ENCODE results near the gene ZNF423. TPM values are rescaled to one million over a fixed set of nuclear protein-coding genes. Genes with fewer than 3 reads are reported as not detected.

Gene ZNF423
- polyA plus RNA-seq, 1 of the 3 experiments (the other 2 are of a cell fraction) = 1.2 TPM

GRCh38 chr16:49485663-49486062 is 370.2 kb downstream of the ZNF423 start:
- H3K4me1 ChIP-seq (ENCODE audit: control insufficient read depth in 1 of 2, insufficient read depth in 2 of 2, low read depth in 1 of 2, low read length in 1 of 2) = peaks cover 0 to 3% of the 10 kb centered on the region in 2 experiments; a peak in 1 of 4 replicates
- H3K79me2 ChIP-seq (ENCODE audit: insufficient read depth) = no peaks in the 10 kb centered on the region
- no peaks in the 10 kb centered on the region for H3K9me2 ChIP-seq
- no peaks in the 10 kb centered on the region for H3K9me3 ChIP-seq
- POLR2A ChIA-PET = no interaction called here
- H3K9ac ChIP-seq = no peak overlapping the region
- no peaks in the 10 kb centered on the region for H4K20me1 ChIP-seq (ENCODE audit: insufficient read depth)
- no peak overlapping the region for H3K27ac ChIP-seq (ENCODE audit: low read depth in 2 of 2, low read length in 1 of 2)
- H2AFZ ChIP-seq (ENCODE audit: low read depth) = no peak overlapping the region
- H3F3A ChIP-seq (replicated peaks; ENCODE audit: insufficient read depth) = no peaks in the 10 kb centered on the region
- no peak for DNase-seq
- no peaks in the 10 kb centered on the region for H3K27me3 ChIP-seq (ENCODE audit: insufficient read depth)
- TF ChIP-seq NRF1 (IDR thresholded peaks at IDR 0.05; ENCODE audit: low read depth, low read length) (no peak), SMC3 (IDR thresholded peaks at IDR 0.05; ENCODE audit: low read depth, low read length) (no peak), RAD21 (IDR thresholded peaks at IDR 0.05; ENCODE audit: low read length) (no peak), JUND (IDR thresholded peaks at IDR 0.05) (no peak), IRF3 (IDR thresholded peaks at IDR 0.05; ENCODE audit: low read depth, low read length) (no peak), TEAD4 (IDR thresholded peaks at IDR 0.05; ENCODE audit: borderline replicate concordance, insufficient read depth) (no peak), YY1 (IDR thresholded peaks at IDR 0.05; ENCODE audit: low read depth) (no peak), MXI1 (IDR thresholded peaks at IDR 0.05; ENCODE audit: low read depth, low read length) (no peak), NFIC (IDR thresholded peaks at IDR 0.05; ENCODE audit: borderline replicate concordance) (no peak), ELF1 (IDR thresholded peaks at IDR 0.05) (no peak)
- TF ChIP-seq, protein P1, sequence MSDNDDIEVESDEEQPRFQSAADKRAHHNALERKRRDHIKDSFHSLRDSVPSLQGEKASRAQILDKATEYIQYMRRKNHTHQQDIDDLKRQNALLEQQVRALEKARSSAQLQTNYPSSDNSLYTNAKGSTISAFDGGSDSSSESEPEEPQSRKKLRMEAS (IDR thresholded peaks at IDR 0.05; ENCODE audit: low read depth) = no peak
- TF ChIP-seq, protein P2, sequence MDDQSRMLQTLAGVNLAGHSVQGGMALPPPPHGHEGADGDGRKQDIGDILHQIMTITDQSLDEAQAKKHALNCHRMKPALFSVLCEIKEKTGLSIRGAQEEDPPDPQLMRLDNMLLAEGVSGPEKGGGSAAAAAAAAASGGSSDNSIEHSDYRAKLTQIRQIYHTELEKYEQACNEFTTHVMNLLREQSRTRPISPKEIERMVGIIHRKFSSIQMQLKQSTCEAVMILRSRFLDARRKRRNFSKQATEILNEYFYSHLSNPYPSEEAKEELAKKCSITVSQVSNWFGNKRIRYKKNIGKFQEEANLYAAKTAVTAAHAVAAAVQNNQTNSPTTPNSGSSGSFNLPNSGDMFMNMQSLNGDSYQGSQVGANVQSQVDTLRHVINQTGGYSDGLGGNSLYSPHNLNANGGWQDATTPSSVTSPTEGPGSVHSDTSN (IDR thresholded peaks at IDR 0.05) = no peak
- TF ChIP-seq, protein P3, sequence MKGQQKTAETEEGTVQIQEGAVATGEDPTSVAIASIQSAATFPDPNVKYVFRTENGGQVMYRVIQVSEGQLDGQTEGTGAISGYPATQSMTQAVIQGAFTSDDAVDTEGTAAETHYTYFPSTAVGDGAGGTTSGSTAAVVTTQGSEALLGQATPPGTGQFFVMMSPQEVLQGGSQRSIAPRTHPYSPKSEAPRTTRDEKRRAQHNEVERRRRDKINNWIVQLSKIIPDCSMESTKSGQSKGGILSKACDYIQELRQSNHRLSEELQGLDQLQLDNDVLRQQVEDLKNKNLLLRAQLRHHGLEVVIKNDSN (IDR thresholded peaks at IDR 0.05; ENCODE audit: borderline replicate concordance, low read depth) = no peak
- CTCF ChIA-PET = interaction anchor here (0.9 to 1.9 kb wide), 4 partner anchors 71 to 372 kb away, joined by 3 to 4 read pairs (median 4); no protein-coding TSS in a partner anchor
- H3K4me2 ChIP-seq = no peak overlapping the region
- no peak overlapping the region for H3K4me3 ChIP-seq (ENCODE audit: low read depth in 2 of 2, low read length in 1 of 2)
- no peaks in the 10 kb centered on the region for H3K36me3 ChIP-seq (replicated peaks in 1 of 2; ENCODE audit: control insufficient read depth in 1 of 2, insufficient read depth in 2 of 2, low read length in 1 of 2)

DNA sequence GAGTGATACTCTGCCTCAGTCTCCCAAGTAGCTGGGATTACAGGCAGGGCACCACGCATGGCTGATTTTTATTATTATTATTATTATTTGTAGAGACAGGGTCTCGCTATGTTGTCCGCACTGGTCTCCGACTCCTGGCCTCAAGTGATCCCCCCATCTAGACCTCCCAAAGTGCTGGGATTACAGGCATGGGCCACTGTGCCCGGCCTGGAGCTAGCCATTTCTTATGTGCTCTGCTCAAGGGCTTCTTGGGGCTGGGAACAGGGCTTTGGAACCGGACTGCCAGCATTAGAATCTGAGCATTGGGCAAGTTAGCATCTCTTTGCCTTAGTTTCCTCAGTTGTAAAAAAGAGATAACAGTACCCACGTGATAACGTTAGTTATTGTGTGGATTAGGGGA is 371.0 kb downstream of the ZNF423 start:
- WGBS (ENCODE audit: low lambda C conversion rate) = 79% methylated on average over 7 of the region's 8 CpGs
- no peak for DNase-seq

More for the DNA sequence above, 371.0 kb downstream of the ZNF423 start:
- Histone ChIP-seq H3F3A (replicated peaks; ENCODE audit: insufficient read depth) (no peaks in the 10 kb centered on the region), H3K9ac (no peak overlapping the region), H3K79me2 (ENCODE audit: insufficient read depth) (no peaks in the 10 kb centered on the region), H2AFZ (ENCODE audit: low read depth) (no peak overlapping the region), H3K27ac (ENCODE audit: low read depth in 2 of 2, low read length in 1 of 2) (no peak overlapping the region), H4K20me1 (ENCODE audit: insufficient read depth) (no peaks in the 10 kb centered on the region), H3K4me1 (ENCODE audit: control insufficient read depth in 1 of 2, insufficient read depth in 2 of 2, low read depth in 1 of 2, low read length in 1 of 2) (peaks cover 0 to 3% of the 10 kb centered on the region in 2 experiments; a peak in 1 of 4 replicates), H3K9me2 (no peaks in the 10 kb centered on the region), H3K4me2 (no peak overlapping the region), H3K36me3 (replicated peaks in 1 of 2; ENCODE audit: control insufficient read depth in 1 of 2, insufficient read depth in 2 of 2, low read length in 1 of 2) (no peaks in the 10 kb centered on the region), H3K4me3 (ENCODE audit: low read depth in 2 of 2, low read length in 1 of 2) (no peak overlapping the region), H3K9me3 (no peaks in the 10 kb centered on the region), H3K27me3 (ENCODE audit: insufficient read depth) (no peaks in the 10 kb centered on the region)
- CTCF ChIA-PET = interaction anchor here (0.7 to 1.9 kb wide), 4 partner anchors 71 to 436 kb away, joined by 3 to 4 read pairs (median 4); no protein-coding TSS in a partner anchor
- POLR2A ChIA-PET = no interaction called here
- TF ChIP-seq EP300 (IDR thresholded peaks at IDR 0.05; ENCODE audit: borderline replicate concordance in 1 of 2, low read depth in 1 of 2, low read length in 1 of 2) (no peak), FOXM1 (IDR thresholded peaks at IDR 0.05; ENCODE audit: low read depth) (no peak), ZBTB33 (IDR thresholded peaks at IDR 0.05; ENCODE audit: borderline replicate concordance, low read depth) (no peak), REST (IDR thresholded peaks at IDR 0.05; ENCODE audit: low read depth, low read length) (no peak), TEAD4 (IDR thresholded peaks at IDR 0.05; ENCODE audit: borderline replicate concordance, insufficient read depth) (no peak), NFIC (IDR thresholded peaks at IDR 0.05; ENCODE audit: borderline replicate concordance) (no peak)
